Measurements from ENCODE around the gene KRTAP23-1. TPM values are rescaled to one million over a fixed set of nuclear protein-coding genes. Genes with fewer than 3 reads are reported as not detected.
A peak's percentile ranks its signal among the peaks of the same experiment; 100 is the strongest.

KRTAP23-1 gene
- total and polyA plus RNA-seq, 10 of the 15 experiments (the other 5 are each of a cell fraction or from before 2014, with no cell fraction given): not detected

DNA sequence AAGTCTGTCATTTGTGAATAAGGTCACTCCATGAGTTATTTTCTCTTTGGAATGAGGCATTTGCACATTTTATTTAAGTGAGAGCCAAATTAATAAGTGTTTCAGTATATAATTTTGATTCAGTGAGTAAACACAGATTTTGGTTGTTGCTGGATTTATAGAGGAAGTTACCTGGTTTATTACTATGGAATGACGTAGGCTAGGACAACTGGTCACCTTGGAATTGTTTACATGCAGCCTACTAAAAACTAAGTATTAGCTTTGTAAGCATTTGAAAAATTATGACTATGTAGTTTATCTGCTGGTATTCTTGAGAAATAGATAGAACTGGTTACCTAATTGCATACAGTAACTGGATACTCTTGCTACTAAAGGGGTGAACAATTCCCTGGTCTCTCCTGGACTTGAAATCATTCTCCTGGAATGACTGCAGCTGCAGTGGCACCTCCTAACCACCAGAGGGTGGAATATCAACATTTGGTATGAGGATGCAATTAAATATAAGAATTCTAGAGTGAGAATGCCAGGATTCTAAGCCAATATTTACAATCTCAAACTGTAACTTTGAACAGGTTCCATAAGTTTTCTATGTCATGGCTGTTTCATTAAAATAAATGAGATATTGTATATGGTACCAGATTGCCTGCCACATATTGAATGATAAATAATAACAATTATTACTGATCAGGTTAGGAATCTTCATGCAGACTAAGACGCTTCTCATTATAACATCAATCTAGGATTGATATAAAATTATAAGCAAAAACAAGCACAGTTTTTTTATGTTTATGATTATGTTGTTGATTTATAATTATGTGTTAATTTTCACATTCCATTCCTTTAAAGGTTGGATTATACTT lies 7.5 kb downstream of the KRTAP23-1 start:
- in situ Hi-C loops (cut with MboI): loop anchor here (10.0 kb wide), 1 partner anchor 1264 kb away; no protein-coding TSS in a partner anchor
- no peak overlapping the region for H3K9ac ChIP-seq (ENCODE audit: control insufficient read depth, insufficient read depth, low read length)
- no peak overlapping the region for H3K4me2 ChIP-seq (ENCODE audit: control insufficient read depth, insufficient read depth)
- intact Hi-C loops (cut with micrococcal nuclease; ENCODE audit: unreplicated experiment): loop anchor here (1.0 to 5.0 kb wide), 4 partner anchors 68 to 745 kb away; partner anchors contain the start of gene KRTAP13-4
- DNase-seq (ENCODE audit: low read depth, low spot score): no peak
- 43% methylated on average over 2 of the region's 2 CpGs for WGBS (ENCODE audit: insufficient coverage, insufficient replicate concordance, low lambda C conversion rate, missing lambda C conversion rate)
- no peak overlapping the region for H3K4me3 ChIP-seq
- H4K20me1 ChIP-seq (ENCODE audit: control insufficient read depth, insufficient read depth): no peaks in the 10 kb centered on the region
- no peak for FAIRE-seq
- H3K27ac ChIP-seq (ENCODE audit: control insufficient read depth, insufficient read depth): no peak overlapping the region
- ChIA-PET CTCF (interaction anchor here (0.7 to 1.5 kb wide), 4 partner anchors 65 to 746 kb away, joined by 3 read pairs; no protein-coding TSS in a partner anchor), RAD21 (ENCODE audit: unreplicated experiment) (interaction anchor here (1.5 kb wide), 1 partner anchor 746 kb away, joined by 5 read pairs; no protein-coding TSS in a partner anchor), SMC1A (ENCODE audit: uncharacterized antibody, unreplicated experiment) (interaction anchor here (0.9 to 1.0 kb wide), 2 partner anchors 93 to 393 kb away, joined by 3 to 5 read pairs; no protein-coding TSS in a partner anchor), POLR2A (no interaction called here)
- no peaks in the 10 kb centered on the region for H3K9me3 ChIP-seq (replicated peaks; ENCODE audit: control insufficient read depth, insufficient read depth, low read length)
- no peak overlapping the region for H2AFZ ChIP-seq (ENCODE audit: control insufficient read depth, low read depth, low read length)
- ATAC-seq: no peak
- TF ChIP-seq RAD21 (IDR thresholded peaks at IDR 0.05; ENCODE audit: insufficient read depth, low read depth, low read length): peak; percentile 48
- TF ChIP-seq ESRRA (IDR thresholded peaks at IDR 0.05; ENCODE audit: low read length): no peak
- TF ChIP-seq FOXK2 (IDR thresholded peaks at IDR 0.05): no peak
- TF ChIP-seq, protein P1, sequence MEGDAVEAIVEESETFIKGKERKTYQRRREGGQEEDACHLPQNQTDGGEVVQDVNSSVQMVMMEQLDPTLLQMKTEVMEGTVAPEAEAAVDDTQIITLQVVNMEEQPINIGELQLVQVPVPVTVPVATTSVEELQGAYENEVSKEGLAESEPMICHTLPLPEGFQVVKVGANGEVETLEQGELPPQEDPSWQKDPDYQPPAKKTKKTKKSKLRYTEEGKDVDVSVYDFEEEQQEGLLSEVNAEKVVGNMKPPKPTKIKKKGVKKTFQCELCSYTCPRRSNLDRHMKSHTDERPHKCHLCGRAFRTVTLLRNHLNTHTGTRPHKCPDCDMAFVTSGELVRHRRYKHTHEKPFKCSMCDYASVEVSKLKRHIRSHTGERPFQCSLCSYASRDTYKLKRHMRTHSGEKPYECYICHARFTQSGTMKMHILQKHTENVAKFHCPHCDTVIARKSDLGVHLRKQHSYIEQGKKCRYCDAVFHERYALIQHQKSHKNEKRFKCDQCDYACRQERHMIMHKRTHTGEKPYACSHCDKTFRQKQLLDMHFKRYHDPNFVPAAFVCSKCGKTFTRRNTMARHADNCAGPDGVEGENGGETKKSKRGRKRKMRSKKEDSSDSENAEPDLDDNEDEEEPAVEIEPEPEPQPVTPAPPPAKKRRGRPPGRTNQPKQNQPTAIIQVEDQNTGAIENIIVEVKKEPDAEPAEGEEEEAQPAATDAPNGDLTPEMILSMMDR (IDR thresholded peaks at IDR 0.05 in 2 of 3, conservative IDR thresholded peaks at IDR 0.05 in 1 of 3; ENCODE audit: control insufficient read depth in 2 of 3, extremely low read depth in 1 of 3, insufficient read depth in 1 of 3, low read depth in 3 of 3, low read length in 3 of 3): peak; percentile 51 to 68 (median 51)
- TF ChIP-seq SMC3 (IDR thresholded peaks at IDR 0.05; ENCODE audit: borderline replicate concordance, low read length): peak; percentile 49; the same call in 1 of the 2 replicates
- no peak for TF ChIP-seq NBN (IDR thresholded peaks at IDR 0.05)
- TF ChIP-seq, protein P2, sequence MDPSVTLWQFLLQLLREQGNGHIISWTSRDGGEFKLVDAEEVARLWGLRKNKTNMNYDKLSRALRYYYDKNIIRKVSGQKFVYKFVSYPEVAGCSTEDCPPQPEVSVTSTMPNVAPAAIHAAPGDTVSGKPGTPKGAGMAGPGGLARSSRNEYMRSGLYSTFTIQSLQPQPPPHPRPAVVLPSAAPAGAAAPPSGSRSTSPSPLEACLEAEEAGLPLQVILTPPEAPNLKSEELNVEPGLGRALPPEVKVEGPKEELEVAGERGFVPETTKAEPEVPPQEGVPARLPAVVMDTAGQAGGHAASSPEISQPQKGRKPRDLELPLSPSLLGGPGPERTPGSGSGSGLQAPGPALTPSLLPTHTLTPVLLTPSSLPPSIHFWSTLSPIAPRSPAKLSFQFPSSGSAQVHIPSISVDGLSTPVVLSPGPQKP (IDR thresholded peaks at IDR 0.05; ENCODE audit: low read depth, low read length): no peak
- TF ChIP-seq POU2F2 (IDR thresholded peaks at IDR 0.05; ENCODE audit: borderline replicate concordance, low read depth, low read length): no peak
- no peaks in the 10 kb centered on the region for H3K27me3 ChIP-seq (replicated peaks in 1 of 2; ENCODE audit: control insufficient read depth in 2 of 2, insufficient read depth in 2 of 2, low read length in 1 of 2)
- BruUV-seq (replicated peaks): no TSS peak
- H3K36me3 ChIP-seq (ENCODE audit: control insufficient read depth in 2 of 2, insufficient read depth in 2 of 2, low read length in 1 of 2): no peaks in the 10 kb centered on the region
- no peaks in the 10 kb centered on the region for H3K4me1 ChIP-seq (ENCODE audit: control insufficient read depth, insufficient read depth, low read length)
- H3K79me2 ChIP-seq (ENCODE audit: control insufficient read depth, insufficient read depth, low read length): no peaks in the 10 kb centered on the region
